Glutamatergic neuron (in vitro differentiated cells): ENCODE data around the gene JPH3. TPM values are rescaled to one million over a fixed set of nuclear protein-coding genes. Genes with fewer than 3 reads are reported as not detected.

Experiments
- DNase-seq: peaks from one replicate; pipeline ENCODE4 v3.0.0; 2022
- H3K27ac Mint-ChIP-seq: one replicate; pipeline ENCODE4 v1.8.0; 2020; ENCODE audit warnings: mild to moderate bottlenecking, mixed read lengths, inconsistent platforms; ENCODE audit not compliant: unreplicated experiment
- H3K27me3 Mint-ChIP-seq: one replicate; pipeline ENCODE4 v1.8.0; 2020; ENCODE audit warnings: mild to moderate bottlenecking, moderate library complexity, mixed read lengths, inconsistent platforms; ENCODE audit not compliant: unreplicated experiment
- H3K36me3 Mint-ChIP-seq: one replicate; pipeline ENCODE4 v1.8.0; 2020; ENCODE audit warnings: mild to moderate bottlenecking, mixed read lengths, inconsistent platforms; ENCODE audit not compliant: unreplicated experiment
- H3K4me1 Mint-ChIP-seq: one replicate; pipeline ENCODE4 v1.8.0; 2020; ENCODE audit warnings: mild to moderate bottlenecking, low read depth, mixed read lengths, inconsistent platforms; ENCODE audit not compliant: unreplicated experiment
- H3K4me3 Mint-ChIP-seq: one replicate; pipeline ENCODE4 v1.8.0; 2020; ENCODE audit warnings: mild to moderate bottlenecking, mixed read lengths, inconsistent platforms; ENCODE audit not compliant: unreplicated experiment
- H3K9me3 Mint-ChIP-seq: one replicate; pipeline ENCODE4 v1.8.0; 2020; ENCODE audit warnings: mild to moderate bottlenecking, moderate library complexity, mixed read lengths, inconsistent platforms; ENCODE audit not compliant: unreplicated experiment
- CTCF ChIP-seq: fragments of 200-600 bp; sonication (generic); IDR thresholded peaks from one replicate; pipeline ENCODE4 v1.5.0; 2021; ENCODE audit not compliant: partially characterized antibody, unreplicated experiment
- total RNA-seq: library from RNA; stranded (reverse); fragmentation: NEBNext Ultra II Directional; extraction: Animal tissue kit (Norgen Biotek cat#: 25700); gene quantifications from one replicate; pipeline ENCODE4 v1.2.1, GENCODE V29; 2021; ENCODE audit not compliant: unreplicated experiment

Gene JPH3
- total RNA-seq, 1 donor from 2014 or later: 10.5 TPM

- DNase-seq: no peak
- no peaks in the 10 kb centered on the region for H3K36me3 Mint-ChIP-seq
- H3K27ac Mint-ChIP-seq: no peak overlapping the region
- no peak for TF ChIP-seq CTCF
- peaks cover 6% of the 10 kb centered on the region for H3K9me3 Mint-ChIP-seq
- H3K4me1 Mint-ChIP-seq: peaks cover 1% of the 10 kb centered on the region
- H3K4me3 Mint-ChIP-seq: no peak overlapping the region
- peaks cover 14% of the 10 kb centered on the region for H3K27me3 Mint-ChIP-seq
Measured at GRCh38 chr16:87562201-87562600, 40.1 kb upstream of the JPH3 start.

- no peak for TF ChIP-seq CTCF
- Mint-ChIP-seq H3K36me3 (no peaks in the 10 kb centered on the region), H3K4me3 (no peak overlapping the region), H3K27ac (no peak overlapping the region), H3K9me3 (peaks cover 6% of the 10 kb centered on the region), H3K27me3 (peaks cover 14% of the 10 kb centered on the region), H3K4me1 (peaks cover 1% of the 10 kb centered on the region)
- no peak for DNase-seq
Measured at GRCh38 chr16:87563022-87563421, 39.3 kb upstream of the JPH3 start.

- peaks cover 6% of the 10 kb centered on the region for H3K9me3 Mint-ChIP-seq
- H3K4me1 Mint-ChIP-seq: peaks cover 1% of the 10 kb centered on the region
- no peaks in the 10 kb centered on the region for H3K36me3 Mint-ChIP-seq
- peaks cover 11% of the 10 kb centered on the region for H3K27me3 Mint-ChIP-seq
- peak overlapping the region; percentile 90 for H3K27ac Mint-ChIP-seq
- no peak overlapping the region for H3K4me3 Mint-ChIP-seq
- DNase-seq: no peak
- TF ChIP-seq CTCF: no peak
Measured at GRCh38 chr16:87563714-87564523, 38.4 kb upstream of the JPH3 start.

DNA sequence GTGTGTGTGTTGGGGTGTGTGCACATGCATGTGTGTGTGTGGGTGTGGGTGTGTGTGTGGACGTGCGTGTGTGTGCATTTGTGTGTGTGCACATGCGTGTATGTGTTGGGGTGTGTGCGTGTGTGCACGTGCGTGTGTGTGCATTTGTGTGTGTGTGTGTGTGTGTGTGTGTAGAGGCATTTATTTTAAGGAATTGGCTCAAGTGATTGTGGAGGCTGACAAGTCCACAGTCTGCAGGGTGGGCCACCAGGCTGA is 37.9 kb upstream of the JPH3 start:
- Mint-ChIP-seq H3K27ac (no peak overlapping the region), H3K27me3 (peaks cover 11% of the 10 kb centered on the region), H3K4me3 (no peak overlapping the region), H3K36me3 (peaks cover under 1% of the 10 kb centered on the region), H3K4me1 (peaks cover 1% of the 10 kb centered on the region), H3K9me3 (peaks cover 6% of the 10 kb centered on the region)
- no peak for DNase-seq
- TF ChIP-seq CTCF: no peak
